EH (cell line): ENCODE measurements around the gene POC1A.
A peak's percentile ranks its signal among the peaks of the same experiment; 100 is the strongest.
"Not testable (repeated sequence)": the region's sequence is repeated elsewhere in the genome, so short reads cannot be mapped to it uniquely, and the experiment has no call there.

Experiments used
- DNase-seq: peaks from one replicate; pipeline ENCODE4 v3.0.0-alpha.2; 2015; ENCODE audit warnings: low read depth

The POC1A gene

GRCh38 chr3:52183786-52184445, 29.7 kb upstream of the POC1A start:
- no peak for DNase-seq

GRCh38 chr3:52182691-52183090, 28.5 kb upstream of the POC1A start:
- DNase-seq = no peak

GRCh38 chr3:52182196-52182595, 28.0 kb upstream of the POC1A start:
- no peak for DNase-seq

- peak; percentile 58 for DNase-seq
Observed at GRCh38 chr3:52181543-52181942, 27.3 kb upstream of the POC1A start.

- no peak for DNase-seq
Observed at GRCh38 chr3:52178537-52178936, 24.3 kb upstream of the POC1A start.

GRCh38 chr3:52178126-52178525, 23.9 kb upstream of the POC1A start:
- not testable (repeated sequence) for DNase-seq

- no peak for DNase-seq
Observed at GRCh38 chr3:52177701-52178042, 23.4 kb upstream of the POC1A start.

- no peak for DNase-seq
Observed at GRCh38 chr3:52176951-52177700, 22.9 kb upstream of the POC1A start.

- no peak for DNase-seq
Observed at GRCh38 chr3:52176180-52176752, 22.0 kb upstream of the POC1A start.

GRCh38 chr3:52175416-52176179, 21.4 kb upstream of the POC1A start:
- no peak for DNase-seq

GRCh38 chr3:52174896-52175295, 20.7 kb upstream of the POC1A start:
- DNase-seq = no peak

GRCh38 chr3:52173101-52173500, 18.9 kb upstream of the POC1A start:
- no peak for DNase-seq

- no peak for DNase-seq
Observed at GRCh38 chr3:52172262-52172757, 18.1 kb upstream of the POC1A start.

GRCh38 chr3:52171514-52172261, 17.5 kb upstream of the POC1A start:
- DNase-seq = peak; percentile 61

GRCh38 chr3:52170217-52170616, 16.0 kb upstream of the POC1A start:
- DNase-seq = not testable (repeated sequence)

- no peak for DNase-seq
Observed at GRCh38 chr3:52167240-52167639, 13.0 kb upstream of the POC1A start.

GRCh38 chr3:52162250-52162872, 8.1 kb upstream of the POC1A start:
- no peak for DNase-seq

- no peak for DNase-seq
Observed at GRCh38 chr3:52159503-52159902, 5.3 kb upstream of the POC1A start.

- no peak for DNase-seq
Observed at GRCh38 chr3:52155912-52156311, 1.7 kb upstream of the POC1A start.

- peak; percentile 73 for DNase-seq
Observed at GRCh38 chr3:52153389-52154096, 680 bp downstream of the POC1A start.

GRCh38 chr3:52151991-52152390, 2.2 kb downstream of the POC1A start:
- DNase-seq = not testable (repeated sequence)
